DND-41 (cell line): ENCODE data around the gene PC.

ENCODE experiments used
- ATAC-seq: fragments of 200-7000 bp; cut with Tn5 transposase; 3 replicates; pipeline ENCODE4 v1.9.1; 2021; ENCODE audit warnings: low read depth; ENCODE audit not compliant: insufficient read depth
- DNase-seq: peaks from one replicate; pipeline ENCODE4 v3.0.0-alpha.2; 2020
- H2AFZ ChIP-seq: 2 replicates; pipeline ENCODE4 v1.6.0; 2012; ENCODE audit warnings: low read depth, low read length
- H3K27ac ChIP-seq: 2 replicates; pipeline ENCODE4 v1.5.1; 2012; ENCODE audit warnings: low read length, inconsistent platforms
- H3K27me3 ChIP-seq: fragments of 200-600 bp; sonication (generic); 2 replicates; pipeline ENCODE4 v1.6.0; 2012; ENCODE audit warnings: low read length, mild to moderate bottlenecking, inconsistent platforms; ENCODE audit not compliant: insufficient read depth, poor library complexity
- H3K36me3 ChIP-seq: 2 replicates; pipeline ENCODE4 v1.5.1; 2012; ENCODE audit warnings: low read length, inconsistent platforms; ENCODE audit not compliant: insufficient read depth
- H3K4me1 ChIP-seq: 2 replicates; pipeline ENCODE4 v1.5.1; 2012; ENCODE audit warnings: mild to moderate bottlenecking, low read length; ENCODE audit not compliant: insufficient read depth
- H3K4me2 ChIP-seq: 2 replicates; pipeline ENCODE4 v1.6.0; 2012; ENCODE audit warnings: mild to moderate bottlenecking, moderate library complexity, low read length, inconsistent platforms; ENCODE audit not compliant: insufficient read depth
- H3K4me3 ChIP-seq, 2 experiments: fragments of 200-600 bp in 1 of 2; shearing (Covaris generic) in 1 of 2; 2 replicates each; pipeline ENCODE4 v1.5.1; 2012 to 2016; ENCODE audit warnings: inconsistent platforms in 2 of 2, low read length in 2 of 2, mild to moderate bottlenecking in 2 of 2, low read depth in 1 of 2, moderate library complexity in 1 of 2
- H3K79me2 ChIP-seq: 2 replicates; pipeline ENCODE4 v1.6.0; 2012; ENCODE audit warnings: low read length, inconsistent platforms; ENCODE audit not compliant: insufficient read depth
- H3K9ac ChIP-seq: 2 replicates; pipeline ENCODE4 v1.6.0; 2012; ENCODE audit warnings: low read depth, mild to moderate bottlenecking, inconsistent platforms, low read length, moderate library complexity
- H3K9me3 ChIP-seq: 2 replicates; pipeline ENCODE4 v1.5.1; 2012; ENCODE audit warnings: low read length, moderate library complexity, mild to moderate bottlenecking, inconsistent platforms; ENCODE audit not compliant: insufficient read depth, severe bottlenecking
- H4K20me1 ChIP-seq: 2 replicates; pipeline ENCODE4 v1.6.0; 2012; ENCODE audit warnings: low read length; ENCODE audit not compliant: insufficient read depth
- EZH2 ChIP-seq: IDR thresholded peaks from 3 replicates; pipeline ENCODE4 v1.6.1; 2012; ENCODE audit warnings: borderline replicate concordance, low read depth, mild to moderate bottlenecking, moderate library complexity, low read length, inconsistent platforms; ENCODE audit not compliant: severe bottlenecking
- TF ChIP-seq, protein P1 (sequence below): IDR thresholded peaks from 2 replicates; pipeline ENCODE4 v1.5.1; 2012; ENCODE audit warnings: borderline replicate concordance, low read length, moderate library complexity, mild to moderate bottlenecking; ENCODE audit not compliant: poor library complexity, severe bottlenecking; ENCODE audit errors: extremely low read depth

Gene PC

DNA sequence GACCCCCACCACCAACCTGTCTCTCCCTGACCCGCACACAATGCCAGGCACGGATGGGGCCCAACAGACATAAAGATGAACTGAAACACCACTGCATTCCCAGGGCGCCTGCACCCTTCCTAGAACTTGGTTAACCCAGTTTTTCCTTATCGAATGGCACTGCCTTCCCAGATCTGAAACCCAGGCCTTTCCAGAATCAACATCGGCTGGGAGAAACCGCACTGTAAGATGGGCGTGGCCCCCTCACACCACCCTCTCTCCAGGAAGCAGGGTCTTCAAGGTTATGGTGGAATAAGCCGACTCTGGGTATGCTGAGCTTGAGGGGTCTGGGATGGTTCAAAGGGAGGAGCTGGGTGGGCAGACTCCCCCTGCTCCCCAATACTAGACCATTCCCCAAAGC is 78.2 kb downstream of the PC start:
- H3K4me1 ChIP-seq, result peaks cover 36% of the 10 kb centered on the region
- H3K27me3 ChIP-seq, result no peaks in the 10 kb centered on the region
- ATAC-seq (no peak), DNase-seq (no peak)
- peak overlapping the region; percentile 64 for H3K4me2 ChIP-seq
- no peaks in the 10 kb centered on the region for H3K9me3 ChIP-seq
- no peaks in the 10 kb centered on the region for H3K79me2 ChIP-seq
- 0 out of 2 replicates have a peak overlapping the region, but pooled peaks have one; percentile 3 for H2AFZ ChIP-seq
- H4K20me1 ChIP-seq, result peaks cover 7% of the 10 kb centered on the region; the same call in 1 of the 2 replicates
- H3K36me3 ChIP-seq, result no peaks in the 10 kb centered on the region
- H3K9ac ChIP-seq, result peak overlapping the region; percentile 39
- peak overlapping the region; percentile 80 for H3K27ac ChIP-seq
- no peak for TF ChIP-seq EZH2
- TF ChIP-seq, protein P1, sequence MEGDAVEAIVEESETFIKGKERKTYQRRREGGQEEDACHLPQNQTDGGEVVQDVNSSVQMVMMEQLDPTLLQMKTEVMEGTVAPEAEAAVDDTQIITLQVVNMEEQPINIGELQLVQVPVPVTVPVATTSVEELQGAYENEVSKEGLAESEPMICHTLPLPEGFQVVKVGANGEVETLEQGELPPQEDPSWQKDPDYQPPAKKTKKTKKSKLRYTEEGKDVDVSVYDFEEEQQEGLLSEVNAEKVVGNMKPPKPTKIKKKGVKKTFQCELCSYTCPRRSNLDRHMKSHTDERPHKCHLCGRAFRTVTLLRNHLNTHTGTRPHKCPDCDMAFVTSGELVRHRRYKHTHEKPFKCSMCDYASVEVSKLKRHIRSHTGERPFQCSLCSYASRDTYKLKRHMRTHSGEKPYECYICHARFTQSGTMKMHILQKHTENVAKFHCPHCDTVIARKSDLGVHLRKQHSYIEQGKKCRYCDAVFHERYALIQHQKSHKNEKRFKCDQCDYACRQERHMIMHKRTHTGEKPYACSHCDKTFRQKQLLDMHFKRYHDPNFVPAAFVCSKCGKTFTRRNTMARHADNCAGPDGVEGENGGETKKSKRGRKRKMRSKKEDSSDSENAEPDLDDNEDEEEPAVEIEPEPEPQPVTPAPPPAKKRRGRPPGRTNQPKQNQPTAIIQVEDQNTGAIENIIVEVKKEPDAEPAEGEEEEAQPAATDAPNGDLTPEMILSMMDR, result no peak
- H3K4me3 ChIP-seq, result peak overlapping the region in 1 of 2 experiments; percentile 40; a peak in 2 of 4 replicates

DNA sequence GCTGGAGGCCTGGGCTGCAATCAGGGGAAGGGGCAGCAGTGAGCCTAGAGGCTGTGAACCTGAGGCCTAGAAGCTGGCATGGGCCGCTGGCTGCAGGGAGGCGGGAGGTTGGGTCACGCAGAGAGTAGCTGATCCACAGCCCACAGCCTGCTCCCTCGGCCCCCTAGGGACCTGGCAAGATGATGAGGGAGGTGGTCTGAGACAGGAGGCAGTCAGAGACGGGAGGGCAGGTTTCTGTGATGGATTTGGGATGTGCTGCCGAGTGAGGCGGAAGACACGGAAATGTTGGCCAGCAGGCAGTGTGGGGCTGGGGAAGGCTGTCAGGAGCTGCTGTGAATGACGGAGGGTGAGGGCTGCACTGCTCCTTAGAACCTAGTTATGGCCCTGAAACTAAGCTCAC is 78.6 kb downstream of the PC start:
- TF ChIP-seq, protein P1, result no peak
- no peak for TF ChIP-seq EZH2
- DNase-seq (no peak), ATAC-seq (no peak)
- Histone ChIP-seq H3K4me2 (peak overlapping the region; percentile 64), H2AFZ (no peak overlapping the region), H4K20me1 (peaks cover 7% of the 10 kb centered on the region; the same call in 1 of the 2 replicates), H3K27ac (peak overlapping the region; percentile 80), H3K4me3 (no peak overlapping the region), H3K27me3 (no peaks in the 10 kb centered on the region), H3K36me3 (no peaks in the 10 kb centered on the region), H3K9me3 (no peaks in the 10 kb centered on the region), H3K79me2 (no peaks in the 10 kb centered on the region), H3K4me1 (peaks cover 36% of the 10 kb centered on the region), H3K9ac (no peak overlapping the region)

DNA sequence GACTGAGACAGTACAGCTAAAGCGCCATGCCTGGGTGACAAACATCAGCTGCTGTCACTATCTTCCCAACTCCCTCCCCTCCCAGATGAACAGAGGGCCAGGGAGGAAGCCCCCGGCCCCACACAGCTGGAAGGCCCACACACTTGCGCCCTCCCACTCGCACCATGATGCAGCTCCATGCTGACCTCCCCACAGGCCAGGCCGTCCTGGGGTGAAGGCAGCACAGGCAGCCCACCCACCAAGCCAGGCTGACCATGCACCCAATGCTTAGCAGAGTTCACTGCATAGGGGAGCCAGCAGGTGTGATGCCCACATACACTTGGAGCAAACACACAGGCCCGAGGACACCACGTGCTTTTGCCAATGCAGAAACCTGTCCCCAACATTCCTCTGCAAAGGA is 79.2 kb downstream of the PC start:
- peaks cover 7% of the 10 kb centered on the region; the same call in 1 of the 2 replicates for H4K20me1 ChIP-seq
- H3K4me2 ChIP-seq, result no peak overlapping the region
- no peaks in the 10 kb centered on the region for H3K36me3 ChIP-seq
- no peaks in the 10 kb centered on the region for H3K9me3 ChIP-seq
- H3K27ac ChIP-seq, result peak overlapping the region; percentile 80; the same call in 1 of the 2 replicates
- TF ChIP-seq, protein P1, result no peak
- TF ChIP-seq EZH2, result no peak
- no peak overlapping the region for H2AFZ ChIP-seq
- peaks cover 36% of the 10 kb centered on the region for H3K4me1 ChIP-seq
- no peaks in the 10 kb centered on the region for H3K79me2 ChIP-seq
- H3K27me3 ChIP-seq, result no peaks in the 10 kb centered on the region
- no peak overlapping the region for H3K4me3 ChIP-seq
- no peak overlapping the region for H3K9ac ChIP-seq
- ATAC-seq (no peak), DNase-seq (no peak)

DNA sequence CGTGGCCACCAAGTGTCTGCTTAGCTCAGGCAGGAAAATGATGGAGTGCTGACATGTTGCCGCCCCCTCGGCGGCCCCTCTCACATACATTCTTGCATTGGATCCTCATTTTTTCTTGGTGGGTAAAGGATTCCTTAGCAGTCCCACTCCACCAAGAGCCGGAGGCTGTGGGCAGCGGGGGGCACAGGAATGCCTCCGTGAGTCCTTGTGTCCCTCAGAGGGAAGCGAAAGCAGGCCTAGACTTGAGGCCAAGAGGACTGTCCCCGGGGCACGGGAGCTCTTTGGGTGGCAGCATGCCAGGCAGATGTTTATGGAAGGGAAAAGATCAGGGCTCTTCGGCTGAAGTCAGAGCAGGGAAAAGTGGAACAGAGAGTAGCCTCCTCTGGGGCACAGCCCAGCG is 79.7 kb downstream of the PC start:
- Histone ChIP-seq H3K4me1 (peaks cover 36% of the 10 kb centered on the region), H3K4me2 (no peak overlapping the region), H3K9me3 (no peaks in the 10 kb centered on the region), H3K9ac (no peak overlapping the region), H3K4me3 (no peak overlapping the region), H4K20me1 (peaks cover 7% of the 10 kb centered on the region; the same call in 1 of the 2 replicates), H3K79me2 (no peaks in the 10 kb centered on the region), H2AFZ (no peak overlapping the region), H3K27me3 (no peaks in the 10 kb centered on the region), H3K27ac (no peak overlapping the region), H3K36me3 (no peaks in the 10 kb centered on the region)
- TF ChIP-seq EZH2, result no peak
- TF ChIP-seq, protein P1, result no peak
- DNase-seq (no peak), ATAC-seq (no peak)
